ENCODE results near the gene HSPB9. TPM values are rescaled to one million over a fixed set of nuclear protein-coding genes. Genes with fewer than 3 reads are reported as not detected.

HSPB9 gene
- total and polyA plus RNA-seq, 10 of the 15 experiments (the other 5 are each of a cell fraction or from before 2014, with no cell fraction given) = 0.04 to 0.40 (median 0.11) TPM; not detected in 7

DNA sequence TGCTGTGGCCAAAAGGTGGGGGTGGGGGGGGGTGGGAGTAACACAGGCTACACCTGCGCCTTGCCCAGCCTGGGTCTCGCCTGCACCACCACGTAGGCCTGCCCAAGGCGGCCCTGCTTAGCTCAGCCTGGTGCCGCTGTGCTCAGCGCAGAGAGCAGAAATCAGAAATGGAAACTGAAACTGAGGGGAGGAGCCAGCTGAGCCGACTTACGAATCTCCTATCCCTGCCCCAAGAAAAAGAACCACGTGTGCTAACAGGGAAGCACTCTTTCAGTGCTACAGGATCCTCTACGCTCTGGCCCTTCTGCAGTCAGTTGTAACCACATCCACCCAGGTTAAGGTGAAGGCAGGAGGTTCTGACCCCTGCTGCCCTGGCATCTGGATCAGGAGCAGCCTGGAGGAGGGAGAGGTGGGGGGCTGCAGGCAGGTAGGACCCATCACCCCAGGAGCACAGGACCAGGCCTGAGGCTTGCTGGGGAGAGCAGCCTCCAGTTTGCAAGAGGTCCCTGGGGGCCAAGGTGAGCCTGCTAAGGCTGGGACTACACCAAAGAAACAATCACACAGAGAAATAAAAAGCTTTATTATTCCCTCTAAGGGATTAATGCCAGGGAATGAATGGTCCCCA lies 9.9 kb upstream of the HSPB9 start, which contains the start of gene DHX58 (continued):
- TF ChIP-seq, protein P1, sequence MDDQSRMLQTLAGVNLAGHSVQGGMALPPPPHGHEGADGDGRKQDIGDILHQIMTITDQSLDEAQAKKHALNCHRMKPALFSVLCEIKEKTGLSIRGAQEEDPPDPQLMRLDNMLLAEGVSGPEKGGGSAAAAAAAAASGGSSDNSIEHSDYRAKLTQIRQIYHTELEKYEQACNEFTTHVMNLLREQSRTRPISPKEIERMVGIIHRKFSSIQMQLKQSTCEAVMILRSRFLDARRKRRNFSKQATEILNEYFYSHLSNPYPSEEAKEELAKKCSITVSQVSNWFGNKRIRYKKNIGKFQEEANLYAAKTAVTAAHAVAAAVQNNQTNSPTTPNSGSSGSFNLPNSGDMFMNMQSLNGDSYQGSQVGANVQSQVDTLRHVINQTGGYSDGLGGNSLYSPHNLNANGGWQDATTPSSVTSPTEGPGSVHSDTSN (IDR thresholded peaks at IDR 0.05; ENCODE audit: insufficient replicate concordance, low read depth, low read length) = no peak
- TF ChIP-seq, protein P2, sequence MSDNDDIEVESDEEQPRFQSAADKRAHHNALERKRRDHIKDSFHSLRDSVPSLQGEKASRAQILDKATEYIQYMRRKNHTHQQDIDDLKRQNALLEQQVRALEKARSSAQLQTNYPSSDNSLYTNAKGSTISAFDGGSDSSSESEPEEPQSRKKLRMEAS (IDR thresholded peaks at IDR 0.05; ENCODE audit: low read depth, low read length) = peak; percentile 72; the same call in 1 of the 2 replicates
- TF ChIP-seq ESRRA (IDR thresholded peaks at IDR 0.05; ENCODE audit: low read length) = no peak
- no peak for TF ChIP-seq CBX5 (IDR thresholded peaks at IDR 0.05; ENCODE audit: low read depth)
- no peak for TF ChIP-seq CREM (IDR thresholded peaks at IDR 0.05; ENCODE audit: low read depth)
- TF ChIP-seq JUND (IDR thresholded peaks at IDR 0.05; ENCODE audit: low read depth, low read length) = no peak
- TF ChIP-seq YY1 (IDR thresholded peaks at IDR 0.05; ENCODE audit: low read depth, low read length) = peak; percentile 63
- TF ChIP-seq, protein P3, sequence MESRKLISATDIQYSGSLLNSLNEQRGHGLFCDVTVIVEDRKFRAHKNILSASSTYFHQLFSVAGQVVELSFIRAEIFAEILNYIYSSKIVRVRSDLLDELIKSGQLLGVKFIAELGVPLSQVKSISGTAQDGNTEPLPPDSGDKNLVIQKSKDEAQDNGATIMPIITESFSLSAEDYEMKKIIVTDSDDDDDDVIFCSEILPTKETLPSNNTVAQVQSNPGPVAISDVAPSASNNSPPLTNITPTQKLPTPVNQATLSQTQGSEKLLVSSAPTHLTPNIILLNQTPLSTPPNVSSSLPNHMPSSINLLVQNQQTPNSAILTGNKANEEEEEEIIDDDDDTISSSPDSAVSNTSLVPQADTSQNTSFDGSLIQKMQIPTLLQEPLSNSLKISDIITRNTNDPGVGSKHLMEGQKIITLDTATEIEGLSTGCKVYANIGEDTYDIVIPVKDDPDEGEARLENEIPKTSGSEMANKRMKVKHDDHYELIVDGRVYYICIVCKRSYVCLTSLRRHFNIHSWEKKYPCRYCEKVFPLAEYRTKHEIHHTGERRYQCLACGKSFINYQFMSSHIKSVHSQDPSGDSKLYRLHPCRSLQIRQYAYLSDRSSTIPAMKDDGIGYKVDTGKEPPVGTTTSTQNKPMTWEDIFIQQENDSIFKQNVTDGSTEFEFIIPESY (IDR thresholded peaks at IDR 0.05) = no peak
- no peak for TF ChIP-seq BHLHE40 (IDR thresholded peaks at IDR 0.05; ENCODE audit: borderline replicate concordance in 1 of 2, low read depth in 2 of 2, low read length in 1 of 2)
- TF ChIP-seq, protein P4, sequence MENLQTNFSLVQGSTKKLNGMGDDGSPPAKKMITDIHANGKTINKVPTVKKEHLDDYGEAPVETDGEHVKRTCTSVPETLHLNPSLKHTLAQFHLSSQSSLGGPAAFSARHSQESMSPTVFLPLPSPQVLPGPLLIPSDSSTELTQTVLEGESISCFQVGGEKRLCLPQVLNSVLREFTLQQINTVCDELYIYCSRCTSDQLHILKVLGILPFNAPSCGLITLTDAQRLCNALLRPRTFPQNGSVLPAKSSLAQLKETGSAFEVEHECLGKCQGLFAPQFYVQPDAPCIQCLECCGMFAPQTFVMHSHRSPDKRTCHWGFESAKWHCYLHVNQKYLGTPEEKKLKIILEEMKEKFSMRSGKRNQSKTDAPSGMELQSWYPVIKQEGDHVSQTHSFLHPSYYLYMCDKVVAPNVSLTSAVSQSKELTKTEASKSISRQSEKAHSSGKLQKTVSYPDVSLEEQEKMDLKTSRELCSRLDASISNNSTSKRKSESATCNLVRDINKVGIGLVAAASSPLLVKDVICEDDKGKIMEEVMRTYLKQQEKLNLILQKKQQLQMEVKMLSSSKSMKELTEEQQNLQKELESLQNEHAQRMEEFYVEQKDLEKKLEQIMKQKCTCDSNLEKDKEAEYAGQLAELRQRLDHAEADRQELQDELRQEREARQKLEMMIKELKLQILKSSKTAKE (IDR thresholded peaks at IDR 0.05; ENCODE audit: low read depth, poor library complexity, severe bottlenecking) = no peak
- no peak for TF ChIP-seq RFX5 (IDR thresholded peaks at IDR 0.05; ENCODE audit: low read depth, low read length)
- TF ChIP-seq ZNF207 (IDR thresholded peaks at IDR 0.05; ENCODE audit: borderline replicate concordance) = no peak; the same call in 1 of the 2 replicates
- TF ChIP-seq RBBP5 (conservative IDR thresholded peaks at IDR 0.05) = no peak
- peak; percentile 68; the same call in 1 of the 2 replicates for TF ChIP-seq IRF4 (IDR thresholded peaks at IDR 0.05; ENCODE audit: low read depth, low read length)
- TF ChIP-seq, protein P5, sequence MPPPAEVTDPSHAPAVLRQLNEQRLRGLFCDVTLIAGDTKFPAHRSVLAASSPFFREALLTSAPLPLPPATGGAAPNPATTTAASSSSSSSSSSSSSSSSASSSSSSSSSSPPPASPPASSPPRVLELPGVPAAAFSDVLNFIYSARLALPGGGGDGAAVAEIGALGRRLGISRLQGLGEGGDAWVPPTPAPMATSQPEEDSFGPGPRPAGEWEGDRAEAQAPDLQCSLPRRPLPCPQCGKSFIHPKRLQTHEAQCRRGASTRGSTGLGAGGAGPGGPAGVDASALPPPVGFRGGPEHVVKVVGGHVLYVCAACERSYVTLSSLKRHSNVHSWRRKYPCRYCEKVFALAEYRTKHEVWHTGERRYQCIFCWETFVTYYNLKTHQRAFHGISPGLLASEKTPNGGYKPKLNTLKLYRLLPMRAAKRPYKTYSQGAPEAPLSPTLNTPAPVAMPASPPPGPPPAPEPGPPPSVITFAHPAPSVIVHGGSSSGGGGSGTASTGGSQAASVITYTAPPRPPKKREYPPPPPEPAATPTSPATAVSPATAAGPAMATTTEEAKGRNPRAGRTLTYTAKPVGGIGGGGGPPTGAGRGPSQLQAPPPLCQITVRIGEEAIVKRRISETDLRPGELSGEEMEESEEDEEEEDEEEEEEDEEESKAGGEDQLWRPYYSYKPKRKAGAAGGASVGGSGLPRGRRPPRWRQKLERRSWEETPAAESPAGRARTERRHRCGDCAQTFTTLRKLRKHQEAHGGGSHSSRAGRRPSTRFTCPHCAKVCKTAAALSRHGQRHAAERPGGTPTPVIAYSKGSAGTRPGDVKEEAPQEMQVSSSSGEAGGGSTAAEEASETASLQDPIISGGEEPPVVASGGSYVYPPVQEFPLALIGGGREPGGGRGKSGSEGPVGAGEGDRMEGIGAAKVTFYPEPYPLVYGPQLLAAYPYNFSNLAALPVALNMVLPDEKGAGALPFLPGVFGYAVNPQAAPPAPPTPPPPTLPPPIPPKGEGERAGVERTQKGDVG (CRISPR knock-in tag; IDR thresholded peaks at IDR 0.05) = no peak
- no peak for TF ChIP-seq KDM1A (IDR thresholded peaks at IDR 0.05; ENCODE audit: borderline replicate concordance)
- no peak for TF ChIP-seq BMI1 (IDR thresholded peaks at IDR 0.05; ENCODE audit: borderline replicate concordance)
- TF ChIP-seq CHD4 (IDR thresholded peaks at IDR 0.05) = no peak
- peak; percentile 86 for TF ChIP-seq RUNX3 (IDR thresholded peaks at IDR 0.05; ENCODE audit: low read length)
- peak; percentile 29 for TF ChIP-seq HCFC1 (IDR thresholded peaks at IDR 0.05; ENCODE audit: low read length)
